22Rv1 (cell line): ENCODE results near the gene POF1B.

Source experiments
- ZFX ChIP-seq: fragments of 450-650 bp; IDR thresholded peaks from 2 replicates; pipeline ENCODE4 v1.6.1; 2017; ENCODE audit warnings: antibody characterized with exemption, borderline replicate concordance
- TF ChIP-seq, protein P1 (sequence below): fragments of 450-650 bp; IDR thresholded peaks from 2 replicates; pipeline ENCODE4 v1.5.1; 2017; ENCODE audit warnings: mild to moderate bottlenecking

DNA sequence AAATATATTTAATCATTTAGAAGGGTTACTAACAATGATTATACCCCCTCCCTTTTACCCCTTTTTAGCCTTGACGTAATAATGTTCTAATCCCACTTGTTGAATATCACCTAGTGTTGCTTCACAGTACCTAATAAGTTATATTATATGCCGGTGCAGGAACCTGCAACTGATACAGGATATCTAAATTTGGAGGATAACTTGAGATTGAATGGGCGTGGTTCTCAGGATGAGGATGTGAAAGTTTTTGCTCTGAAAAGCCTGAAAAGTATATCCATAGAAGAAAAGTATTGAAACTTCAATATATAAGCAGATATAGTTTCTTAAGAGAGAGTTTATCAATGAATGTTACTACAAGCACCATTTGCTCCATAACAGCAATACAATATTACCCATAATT, 75.9 kb downstream of the POF1B start:
- TF ChIP-seq, protein P1, sequence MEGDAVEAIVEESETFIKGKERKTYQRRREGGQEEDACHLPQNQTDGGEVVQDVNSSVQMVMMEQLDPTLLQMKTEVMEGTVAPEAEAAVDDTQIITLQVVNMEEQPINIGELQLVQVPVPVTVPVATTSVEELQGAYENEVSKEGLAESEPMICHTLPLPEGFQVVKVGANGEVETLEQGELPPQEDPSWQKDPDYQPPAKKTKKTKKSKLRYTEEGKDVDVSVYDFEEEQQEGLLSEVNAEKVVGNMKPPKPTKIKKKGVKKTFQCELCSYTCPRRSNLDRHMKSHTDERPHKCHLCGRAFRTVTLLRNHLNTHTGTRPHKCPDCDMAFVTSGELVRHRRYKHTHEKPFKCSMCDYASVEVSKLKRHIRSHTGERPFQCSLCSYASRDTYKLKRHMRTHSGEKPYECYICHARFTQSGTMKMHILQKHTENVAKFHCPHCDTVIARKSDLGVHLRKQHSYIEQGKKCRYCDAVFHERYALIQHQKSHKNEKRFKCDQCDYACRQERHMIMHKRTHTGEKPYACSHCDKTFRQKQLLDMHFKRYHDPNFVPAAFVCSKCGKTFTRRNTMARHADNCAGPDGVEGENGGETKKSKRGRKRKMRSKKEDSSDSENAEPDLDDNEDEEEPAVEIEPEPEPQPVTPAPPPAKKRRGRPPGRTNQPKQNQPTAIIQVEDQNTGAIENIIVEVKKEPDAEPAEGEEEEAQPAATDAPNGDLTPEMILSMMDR = no peak
- TF ChIP-seq ZFX = no peak
